ENCODE measurements around the gene VSIG10L. TPM values are rescaled to one million over a fixed set of nuclear protein-coding genes. Genes with fewer than 3 reads are reported as not detected.

Gene VSIG10L
- total RNA-seq, 1 experiment from 2014 or later, result 42.6 TPM

Other genes with a start within 250 kb of the VSIG10L start
- gene CTU1, start 233.7 kb downstream of the VSIG10L start, total RNA-seq (2014; rRNA removed; shearing (Covaris generic)), result 44.5 and 46.9 TPM in 2 replicates
- gene SIGLEC9, start 217.2 kb downstream of the VSIG10L start, total RNA-seq (2014; rRNA removed; shearing (Covaris generic)), result not detected in 2 replicates
- not detected in 2 replicates for gene SIGLEC7, start 199.8 kb downstream of the VSIG10L start, total RNA-seq (2014; rRNA removed; shearing (Covaris generic))
- not detected in 2 replicates for gene CD33, start 117.1 kb downstream of the VSIG10L start, total RNA-seq (2014; rRNA removed; shearing (Covaris generic))
- not detected in 2 replicates for gene SIGLECL1, start 91.1 kb downstream of the VSIG10L start, total RNA-seq (2014; rRNA removed; shearing (Covaris generic))
- not detected in 2 replicates for gene IGLON5, start 30.5 kb downstream of the VSIG10L start, total RNA-seq (2014; rRNA removed; shearing (Covaris generic))
- 375 and 384 TPM in 2 replicates for gene ETFB, start 24.2 kb upstream of the VSIG10L start, total RNA-seq (2014; rRNA removed; shearing (Covaris generic))
- 0.81 and 1.8 TPM in 2 replicates for gene CLDND2, start 26.9 kb upstream of the VSIG10L start, total RNA-seq (2014; rRNA removed; shearing (Covaris generic))
- gene NKG7, start 30.5 kb upstream of the VSIG10L start, total RNA-seq (2014; rRNA removed; shearing (Covaris generic)), result not detected in 2 replicates
- not detected in 2 replicates for gene LIM2, start 45.8 kb upstream of the VSIG10L start, total RNA-seq (2014; rRNA removed; shearing (Covaris generic))
- gene C19orf84, start 48.5 kb upstream of the VSIG10L start, total RNA-seq (2014; rRNA removed; shearing (Covaris generic)), result not detected in 2 replicates
- gene SIGLEC10, start 75.5 kb upstream of the VSIG10L start, total RNA-seq (2014; rRNA removed; shearing (Covaris generic)), result not detected in 2 replicates
- not detected in 2 replicates for gene SIGLEC8, start 116.3 kb upstream of the VSIG10L start, total RNA-seq (2014; rRNA removed; shearing (Covaris generic))
- gene CEACAM18, start 136.4 kb upstream of the VSIG10L start, total RNA-seq (2014; rRNA removed; shearing (Covaris generic)), result not detected in 2 replicates
- gene SIGLEC12, start 159.7 kb upstream of the VSIG10L start, total RNA-seq (2014; rRNA removed; shearing (Covaris generic)), result not detected in 2 replicates
- not detected in 2 replicates for gene SIGLEC6, start 189.5 kb upstream of the VSIG10L start, total RNA-seq (2014; rRNA removed; shearing (Covaris generic))
- 1.1 and 1.8 TPM in 2 replicates for gene ZNF175, start 229.1 kb upstream of the VSIG10L start, total RNA-seq (2014; rRNA removed; shearing (Covaris generic))

Measured in HT-29 (cell line).